ENCODE measurements around the gene FUT3. TPM values are rescaled to one million over a fixed set of nuclear protein-coding genes. Genes with fewer than 3 reads are reported as not detected.

Gene FUT3
- total and polyA plus RNA-seq, 4 donors: 1.5 to 31.4 (median 18.2) TPM

DNA sequence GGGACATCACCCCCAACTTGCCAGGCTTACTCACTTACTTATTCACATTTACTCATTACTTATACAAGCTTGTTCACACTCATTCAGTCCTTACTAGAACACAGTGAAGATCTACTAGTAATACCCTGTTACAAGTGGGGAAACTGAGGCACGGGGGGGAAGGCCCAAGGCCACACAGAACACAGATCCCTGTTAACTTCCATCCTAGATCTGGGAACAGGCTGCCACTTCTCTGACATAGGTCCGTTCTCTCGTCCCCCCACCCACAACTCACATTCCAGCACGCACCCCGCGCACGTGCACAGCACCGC is 47.9 kb downstream of the FUT3 start:
- H3K9ac ChIP-seq (ENCODE audit: insufficient read depth in 1 of 2, low read length in 2 of 2): no peak overlapping the region
- 10 to 14% methylated on average over 8 of the region's 8 CpGs for WGBS, 2 donors
- no peak overlapping the region for H3K4me3 ChIP-seq
- H3K27ac ChIP-seq (ENCODE audit: low read depth in 1 of 2, low read length in 1 of 2): no peak overlapping the region
- DNase-seq: no peak
- H3K9me3 ChIP-seq (ENCODE audit: control insufficient read depth in 4 of 4, insufficient read depth in 3 of 4, low read length in 3 of 4): peaks cover 0 to 3% (median 0%) of the 10 kb centered on the region in 4 donors
- TF ChIP-seq CTCF (IDR thresholded peaks at IDR 0.05; ENCODE audit: control extremely low read depth, extremely low read depth): no peak
- no peaks in the 10 kb centered on the region for H3K36me3 ChIP-seq (ENCODE audit: control insufficient read depth in 4 of 4, insufficient read depth in 4 of 4, low read length in 4 of 4)
- peaks cover 0 to 5% (median 4%) of the 10 kb centered on the region in 5 donors for H3K4me1 ChIP-seq (ENCODE audit: control insufficient read depth in 5 of 5, insufficient read depth in 5 of 5, low read length in 5 of 5)
- no peak for ATAC-seq (ENCODE audit: insufficient read depth, low FRiP score)
- peaks cover 0 to 8% (median 6%) of the 10 kb centered on the region in 3 donors for H3K27me3 ChIP-seq (ENCODE audit: control insufficient read depth in 3 of 3, insufficient read depth in 3 of 3, low read length in 2 of 3)

- Histone ChIP-seq H3K27me3 (ENCODE audit: control insufficient read depth in 3 of 3, insufficient read depth in 3 of 3, low read length in 2 of 3) (peaks cover 0 to 8% (median 6%) of the 10 kb centered on the region in 3 donors), H3K36me3 (ENCODE audit: control insufficient read depth in 4 of 4, insufficient read depth in 4 of 4, low read length in 4 of 4) (no peaks in the 10 kb centered on the region), H3K27ac (ENCODE audit: low read depth in 1 of 2, low read length in 1 of 2) (no peak overlapping the region), H3K9me3 (ENCODE audit: control insufficient read depth in 4 of 4, insufficient read depth in 3 of 4, low read length in 3 of 4) (peaks cover 0 to 4% (median 0%) of the 10 kb centered on the region in 4 donors), H3K4me3 (no peak overlapping the region), H3K9ac (ENCODE audit: insufficient read depth in 1 of 2, low read length in 2 of 2) (no peak overlapping the region), H3K4me1 (ENCODE audit: control insufficient read depth in 5 of 5, insufficient read depth in 5 of 5, low read length in 5 of 5) (peaks cover 0 to 5% (median 4%) of the 10 kb centered on the region in 5 donors)
- DNase-seq: peak; percentile 67 to 77 (median 69)
- 14 to 15% methylated on average over 30 to 33 of the region's 33 CpGs for WGBS, 2 donors
- no peak for TF ChIP-seq CTCF (IDR thresholded peaks at IDR 0.05; ENCODE audit: control extremely low read depth, extremely low read depth)
- ATAC-seq (ENCODE audit: insufficient read depth, low FRiP score): no peak
Observed at GRCh38 chr19:5801796-5802619, 49.2 kb downstream of the FUT3 start.

DNA sequence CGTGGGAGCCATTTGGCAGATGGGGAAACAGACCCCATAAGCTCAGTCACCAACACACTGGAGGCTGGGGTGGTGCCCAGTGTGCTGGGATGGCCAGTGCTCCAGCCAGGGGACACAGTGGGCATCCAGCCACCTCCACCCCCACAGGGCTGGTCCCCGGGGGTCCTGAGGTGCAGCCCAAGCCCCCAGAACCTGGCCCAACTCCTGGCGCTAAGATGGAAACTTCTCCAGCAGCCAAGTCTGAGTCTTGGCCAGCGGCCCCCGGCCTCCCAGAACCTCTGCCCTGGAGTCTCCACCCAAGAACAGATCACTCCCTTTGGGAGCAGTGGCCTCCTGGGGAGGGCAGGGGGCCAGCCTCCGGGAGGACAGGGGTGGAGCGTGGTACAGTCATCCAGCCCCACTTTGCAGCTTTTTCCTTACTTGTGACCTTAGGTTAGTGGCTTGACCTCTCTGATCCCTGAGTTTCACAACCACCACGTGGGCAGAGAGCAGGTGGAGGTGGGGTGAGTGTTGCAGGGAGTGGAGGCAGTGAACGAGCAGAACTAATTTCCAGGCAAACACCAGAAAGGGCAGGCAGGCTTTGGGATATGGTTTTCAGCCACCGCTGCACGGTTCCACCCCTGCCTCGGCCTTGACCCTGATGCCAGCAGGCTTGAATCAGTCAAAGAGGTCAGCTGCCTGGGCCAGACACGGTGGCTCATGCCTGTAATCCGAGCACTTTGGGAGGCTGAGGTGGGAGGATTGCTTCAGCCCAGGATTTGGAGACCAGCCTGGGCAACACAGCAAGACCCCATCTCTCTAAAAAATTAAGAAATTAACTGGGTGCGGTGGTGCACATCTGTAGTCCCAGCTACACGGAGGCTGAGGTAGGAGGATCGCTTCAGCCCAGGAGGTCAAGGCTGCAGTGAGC is 50.6 kb downstream of the FUT3 start:
- Histone ChIP-seq H3K9ac (ENCODE audit: insufficient read depth in 1 of 2, low read length in 2 of 2) (no peak overlapping the region), H3K27ac (ENCODE audit: low read depth in 1 of 2, low read length in 1 of 2) (no peak overlapping the region), H3K36me3 (ENCODE audit: control insufficient read depth in 4 of 4, insufficient read depth in 4 of 4, low read length in 4 of 4) (no peaks in the 10 kb centered on the region), H3K4me1 (ENCODE audit: control insufficient read depth in 5 of 5, insufficient read depth in 5 of 5, low read length in 5 of 5) (peaks cover 0 to 5% (median 4%) of the 10 kb centered on the region in 5 donors), H3K9me3 (ENCODE audit: control insufficient read depth in 4 of 4, insufficient read depth in 3 of 4, low read length in 3 of 4) (peaks cover 0 to 1% (median 0%) of the 10 kb centered on the region in 4 donors), H3K27me3 (ENCODE audit: control insufficient read depth in 3 of 3, insufficient read depth in 3 of 3, low read length in 2 of 3) (peaks cover 0 to 8% (median 6%) of the 10 kb centered on the region in 3 donors), H3K4me3 (no peak overlapping the region)
- WGBS, 2 donors: 81 to 87% methylated on average over 17 of the region's 17 CpGs
- TF ChIP-seq CTCF (IDR thresholded peaks at IDR 0.05; ENCODE audit: control extremely low read depth, extremely low read depth): no peak
- ATAC-seq (ENCODE audit: insufficient read depth, low FRiP score): no peak
- no peak for DNase-seq
